Kidney (tissue), 2 donors: ENCODE data around the gene IFNL2. TPM values are rescaled to one million over a fixed set of nuclear protein-coding genes. Genes with fewer than 3 reads are reported as not detected.

ENCODE experiments used
- polyA plus RNA-seq: library from polyadenylated mRNA; stranded (reverse); fragments of 350-450 nt; fragmentation: Illumina TruSeq; extraction: RNeasy Lipid Tissue Mini Kit (QIAGEN cat#74804); gene quantifications from one replicate; pipeline ENCODE4 v1.2.3, GENCODE V29; 2014; ENCODE audit warnings: low read depth, low replicate concordance; ENCODE audit not compliant: insufficient read depth
- total RNA-seq: library from RNA; stranded (reverse); fragmentation: NEBNext Ultra II Directional; extraction: Animal tissue kit (Norgen Biotek cat#: 25700); gene quantifications from one replicate; pipeline ENCODE4 v1.2.1, GENCODE V29; 2021
- donor health status: DM: yes; HTN: yes; CAD: no.

The IFNL2 gene
- total and polyA plus RNA-seq, 2 donors from 2014 or later, result not detected

Other genes starting within 250 kb of the IFNL2 start
- 8.3 TPM for gene FBXO27, start 235.8 kb upstream of the IFNL2 start, total RNA-seq
- gene FBXO27, start 235.8 kb upstream of the IFNL2 start, polyA plus RNA-seq, result 7.8 TPM
- not detected for gene ACP7, start 184.0 kb upstream of the IFNL2 start, total RNA-seq
- gene ACP7, start 184.0 kb upstream of the IFNL2 start, polyA plus RNA-seq, result 0.13 TPM
- 55.6 TPM for gene PAK4, start 142.6 kb upstream of the IFNL2 start, total RNA-seq
- gene PAK4, start 142.6 kb upstream of the IFNL2 start, polyA plus RNA-seq, result 52.5 TPM
- 0.60 TPM for gene NCCRP1, start 71.4 kb upstream of the IFNL2 start, total RNA-seq
- 5.5 TPM for gene NCCRP1, start 71.4 kb upstream of the IFNL2 start, polyA plus RNA-seq
- not detected for gene SYCN, start 64.1 kb upstream of the IFNL2 start, total RNA-seq
- not detected for gene SYCN, start 64.1 kb upstream of the IFNL2 start, polyA plus RNA-seq
- not detected for gene IFNL3, start 23.4 kb upstream of the IFNL2 start, total RNA-seq
- not detected for gene IFNL3, start 23.4 kb upstream of the IFNL2 start, polyA plus RNA-seq
- gene IFNL4, start 19.5 kb upstream of the IFNL2 start, total RNA-seq, result not detected
- not detected for gene IFNL4, start 19.5 kb upstream of the IFNL2 start, polyA plus RNA-seq
- not detected for gene IFNL1, start 28.0 kb downstream of the IFNL2 start, total RNA-seq
- not detected for gene IFNL1, start 28.0 kb downstream of the IFNL2 start, polyA plus RNA-seq
- gene LRFN1, start 52.5 kb downstream of the IFNL2 start, total RNA-seq, result 1.2 TPM
- gene LRFN1, start 52.5 kb downstream of the IFNL2 start, polyA plus RNA-seq, result 0.80 TPM
- 60.7 TPM for gene GMFG, start 67.6 kb downstream of the IFNL2 start, total RNA-seq
- 52.4 TPM for gene GMFG, start 67.6 kb downstream of the IFNL2 start, polyA plus RNA-seq
- 100 TPM for gene SAMD4B, start 74.0 kb downstream of the IFNL2 start, total RNA-seq
- gene SAMD4B, start 74.0 kb downstream of the IFNL2 start, polyA plus RNA-seq, result 92.9 TPM
- 37.1 TPM for gene PAF1, start 122.7 kb downstream of the IFNL2 start, total RNA-seq
- 54.0 TPM for gene PAF1, start 122.7 kb downstream of the IFNL2 start, polyA plus RNA-seq
- 50.4 TPM for gene MED29, start 123.0 kb downstream of the IFNL2 start, total RNA-seq
- 32.4 TPM for gene MED29, start 123.0 kb downstream of the IFNL2 start, polyA plus RNA-seq
- gene ZFP36, start 138.5 kb downstream of the IFNL2 start, total RNA-seq, result 132 TPM
- gene ZFP36, start 138.5 kb downstream of the IFNL2 start, polyA plus RNA-seq, result 87.9 TPM
- 29.7 TPM for gene PLEKHG2, start 144.3 kb downstream of the IFNL2 start, total RNA-seq
- gene PLEKHG2, start 144.3 kb downstream of the IFNL2 start, polyA plus RNA-seq, result 8.5 TPM
- gene RPS16, start 167.6 kb downstream of the IFNL2 start, total RNA-seq, result 1,461 TPM
- gene RPS16, start 167.6 kb downstream of the IFNL2 start, polyA plus RNA-seq, result 1,965 TPM
- gene SUPT5H, start 177.2 kb downstream of the IFNL2 start, total RNA-seq, result 123 TPM
- gene SUPT5H, start 177.2 kb downstream of the IFNL2 start, polyA plus RNA-seq, result 106 TPM
- 52.4 TPM for gene TIMM50, start 212.4 kb downstream of the IFNL2 start, total RNA-seq
- 74.4 TPM for gene TIMM50, start 212.4 kb downstream of the IFNL2 start, polyA plus RNA-seq
- gene DLL3, start 230.6 kb downstream of the IFNL2 start, total RNA-seq, result 0.13 TPM
- gene DLL3, start 230.6 kb downstream of the IFNL2 start, polyA plus RNA-seq, result 0.17 TPM
- not detected for gene SELENOV, start 246.7 kb downstream of the IFNL2 start, total RNA-seq
- gene SELENOV, start 246.7 kb downstream of the IFNL2 start, polyA plus RNA-seq, result not detected